AG08396 (cell line): ENCODE data around the gene SKAP1.

ENCODE experiments used
- DNase-seq: peaks from one replicate; pipeline ENCODE4 v3.0.0; 2012; ENCODE audit warnings: low spot score, mixed read lengths

Gene SKAP1

GRCh38 chr17:48241770-48242497 lies 188.1 kb downstream of the SKAP1 start:
- no peak for DNase-seq

GRCh38 chr17:48241131-48241591 lies 188.9 kb downstream of the SKAP1 start:
- peak; percentile 42 for DNase-seq

- DNase-seq, result peak; percentile 5
Observed at GRCh38 chr17:48240562-48241130, 189.4 kb downstream of the SKAP1 start.

GRCh38 chr17:48240122-48240521 lies 189.9 kb downstream of the SKAP1 start:
- DNase-seq, result no peak

GRCh38 chr17:48239603-48239995 lies 190.4 kb downstream of the SKAP1 start:
- DNase-seq, result no peak

GRCh38 chr17:48238933-48239602 lies 190.9 kb downstream of the SKAP1 start:
- DNase-seq, result no peak

GRCh38 chr17:48237456-48237855 lies 192.6 kb downstream of the SKAP1 start:
- DNase-seq, result no peak

GRCh38 chr17:48236681-48237134 lies 193.3 kb downstream of the SKAP1 start:
- DNase-seq, result no peak

GRCh38 chr17:48234922-48235321 lies 195.1 kb downstream of the SKAP1 start:
- DNase-seq, result no peak

GRCh38 chr17:48231995-48232959 lies 197.7 kb downstream of the SKAP1 start:
- no peak for DNase-seq

GRCh38 chr17:48229936-48230335 lies 200.1 kb downstream of the SKAP1 start:
- no peak for DNase-seq

- no peak for DNase-seq
Observed at GRCh38 chr17:48228720-48229119, 201.3 kb downstream of the SKAP1 start.

- DNase-seq, result no peak
Observed at GRCh38 chr17:48225725-48226567, 204.1 kb downstream of the SKAP1 start.

- no peak for DNase-seq
Observed at GRCh38 chr17:48223945-48224344, 206.1 kb downstream of the SKAP1 start.

GRCh38 chr17:48219617-48220016 lies 210.4 kb downstream of the SKAP1 start:
- DNase-seq, result no peak

- DNase-seq, result peak; percentile 38
Observed at GRCh38 chr17:48215583-48216139, 214.4 kb downstream of the SKAP1 start.

GRCh38 chr17:48213797-48214196 lies 216.2 kb downstream of the SKAP1 start:
- DNase-seq, result no peak

GRCh38 chr17:48211787-48212186 lies 218.2 kb downstream of the SKAP1 start:
- no peak for DNase-seq

GRCh38 chr17:48211011-48211410 lies 219.0 kb downstream of the SKAP1 start:
- no peak for DNase-seq

GRCh38 chr17:48209973-48210372 lies 220.0 kb downstream of the SKAP1 start:
- DNase-seq, result no peak
